Retina (tissue), 1 donor: Measurements from ENCODE around the gene CSGALNACT2.

Experiments
- DNase-seq: peaks from one replicate; pipeline ENCODE4 v3.0.0-alpha.2; 2016

CSGALNACT2 gene

DNA sequence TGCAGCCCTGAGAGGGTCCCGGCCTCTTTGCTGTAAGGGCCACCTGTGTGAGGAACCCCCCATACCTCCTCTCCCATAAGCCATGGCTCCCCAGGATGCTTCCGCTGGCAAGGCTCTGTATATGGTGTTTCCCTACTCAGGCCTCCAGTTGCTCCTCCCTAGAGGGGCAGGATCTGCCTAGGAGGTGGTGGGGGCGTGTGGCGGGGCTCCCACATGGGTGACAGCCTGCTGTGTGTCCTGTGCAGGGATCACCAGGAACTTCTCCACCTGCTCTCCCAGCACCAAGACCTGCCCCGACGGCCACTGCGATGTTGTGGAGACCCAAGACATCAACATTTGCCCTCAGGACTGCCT lies 25.7 kb upstream of the CSGALNACT2 start:
- no peak for DNase-seq

DNA sequence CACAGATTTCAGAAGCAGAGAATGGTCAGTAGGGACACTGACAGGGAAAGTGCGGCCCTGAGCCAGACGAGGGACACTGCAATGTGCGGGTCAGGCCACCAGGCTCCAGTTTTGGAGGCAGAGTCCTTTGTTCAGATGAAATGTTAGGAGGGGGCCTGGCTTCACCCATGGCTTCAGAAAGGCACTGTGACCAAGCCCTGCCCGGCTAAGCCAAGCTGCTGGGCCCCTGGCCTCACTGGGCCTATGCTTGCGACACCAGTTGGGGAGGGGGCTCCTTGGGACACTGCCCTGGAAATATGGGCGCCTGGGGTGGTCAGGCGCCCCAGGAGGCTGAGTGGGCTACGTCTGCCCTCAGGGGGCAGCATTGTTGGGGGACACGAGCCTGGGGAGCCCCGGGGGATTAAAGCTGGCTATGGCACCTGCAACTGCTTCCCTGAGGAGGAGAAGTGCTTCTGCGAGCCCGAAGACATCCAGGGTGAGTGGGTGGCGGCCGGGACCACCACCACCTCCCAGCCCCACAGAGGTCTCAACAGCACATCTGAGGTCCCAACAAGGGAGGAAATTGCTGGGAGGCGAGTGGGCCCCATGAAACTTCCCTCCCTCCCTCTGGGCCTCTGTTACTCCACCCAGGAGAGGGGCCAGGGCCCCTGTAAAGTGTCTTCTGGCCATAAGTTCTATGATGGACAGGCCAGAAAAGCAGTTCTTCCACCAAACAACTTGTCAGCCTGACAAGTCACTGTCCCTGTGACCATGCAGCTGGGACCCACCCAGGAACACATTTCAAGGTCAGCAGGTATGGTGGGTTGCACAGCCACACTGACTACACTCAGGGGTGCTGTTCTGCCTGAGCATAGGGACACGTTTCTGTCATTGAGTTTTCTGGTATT lies 24.8 kb upstream of the CSGALNACT2 start:
- DNase-seq, result no peak

DNA sequence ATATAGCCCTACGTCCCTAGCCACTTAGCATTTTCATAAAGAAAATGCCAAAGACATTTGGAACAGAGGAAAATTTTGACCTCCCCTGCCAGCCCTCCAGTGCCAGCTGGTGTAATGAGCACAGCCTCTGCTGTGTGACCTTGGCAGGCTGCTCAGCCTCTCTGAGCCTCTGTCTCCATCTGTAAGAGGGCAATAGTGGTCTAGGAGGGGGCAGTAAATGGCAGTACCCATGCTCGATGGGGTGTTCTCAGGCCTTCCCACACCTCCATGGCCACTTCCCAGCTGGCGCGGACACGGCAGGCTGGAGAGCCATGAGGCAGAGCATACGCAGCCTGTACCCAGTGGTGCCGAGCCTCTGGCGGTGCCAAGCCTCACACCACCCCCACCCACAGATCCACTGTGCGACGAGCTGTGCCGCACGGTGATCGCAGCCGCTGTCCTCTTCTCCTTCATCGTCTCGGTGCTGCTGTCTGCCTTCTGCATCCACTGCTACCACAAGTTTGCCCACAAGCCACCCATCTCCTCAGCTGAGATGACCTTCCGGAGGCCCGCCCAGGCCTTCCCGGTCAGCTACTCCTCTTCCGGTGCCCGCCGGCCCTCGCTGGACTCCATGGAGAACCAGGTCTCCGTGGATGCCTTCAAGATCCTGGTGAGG lies 24.0 kb upstream of the CSGALNACT2 start:
- DNase-seq, result no peak

DNA sequence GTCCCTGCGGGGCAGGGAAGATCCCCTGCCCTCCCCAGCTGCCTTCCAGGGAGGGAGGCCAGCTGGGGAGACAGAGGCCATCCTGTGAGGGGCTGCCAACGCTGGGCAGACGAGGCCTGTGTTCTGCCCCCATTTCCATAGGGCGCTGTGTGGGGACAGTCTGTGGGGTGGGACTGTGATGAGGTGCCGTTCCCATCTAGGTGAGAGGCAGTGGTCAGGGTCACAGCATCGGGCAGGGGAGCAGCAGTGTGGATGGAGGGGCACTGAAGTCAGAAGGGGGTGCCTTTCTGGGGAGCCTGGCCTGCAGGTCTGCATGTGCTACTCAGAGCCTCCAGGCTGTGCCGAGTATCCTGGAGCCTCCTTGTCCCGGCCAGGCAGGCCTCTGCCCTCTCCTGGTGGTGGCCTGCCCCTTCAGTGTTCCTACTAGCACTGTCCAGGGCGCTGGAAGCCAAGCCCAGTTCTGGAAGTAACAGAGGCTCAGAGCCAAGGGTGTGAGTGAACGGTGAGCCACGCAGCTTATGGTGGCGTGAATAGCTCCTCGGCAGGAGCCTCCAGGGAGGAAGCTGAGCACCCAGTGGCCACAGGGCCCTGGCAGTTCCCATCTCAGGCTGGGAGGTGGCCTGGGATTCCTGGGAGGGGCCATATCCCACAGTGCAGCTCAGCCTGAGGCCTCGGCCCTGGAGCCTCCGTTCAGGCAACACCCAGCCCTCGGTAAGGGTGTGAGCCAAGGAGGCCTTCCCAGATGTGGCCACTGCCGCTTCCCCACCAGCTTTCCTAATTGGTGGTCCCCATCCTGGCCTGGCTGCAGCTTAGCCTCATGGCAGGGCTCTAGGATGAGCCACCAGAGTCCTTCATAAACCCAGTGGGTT lies 23.3 kb upstream of the CSGALNACT2 start:
- DNase-seq, result no peak

GRCh38 chr10:43115881-43116595 lies 22.2 kb upstream of the CSGALNACT2 start:
- DNase-seq, result no peak

DNA sequence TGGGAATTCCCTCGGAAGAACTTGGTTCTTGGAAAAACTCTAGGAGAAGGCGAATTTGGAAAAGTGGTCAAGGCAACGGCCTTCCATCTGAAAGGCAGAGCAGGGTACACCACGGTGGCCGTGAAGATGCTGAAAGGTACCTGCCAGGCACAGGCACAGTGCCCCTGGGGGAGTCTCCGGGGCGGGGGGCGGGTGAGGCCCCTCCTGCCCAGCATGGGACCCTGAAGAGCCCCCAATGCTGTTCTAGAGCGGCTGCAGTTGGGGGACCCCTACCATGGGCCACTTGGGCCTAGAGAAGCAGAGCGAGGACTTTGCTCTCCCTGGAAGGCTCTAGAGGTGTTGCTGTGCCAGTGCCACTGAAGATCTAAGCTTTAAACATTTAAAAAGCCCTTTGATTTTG lies 21.6 kb upstream of the CSGALNACT2 start:
- no peak for DNase-seq

DNA sequence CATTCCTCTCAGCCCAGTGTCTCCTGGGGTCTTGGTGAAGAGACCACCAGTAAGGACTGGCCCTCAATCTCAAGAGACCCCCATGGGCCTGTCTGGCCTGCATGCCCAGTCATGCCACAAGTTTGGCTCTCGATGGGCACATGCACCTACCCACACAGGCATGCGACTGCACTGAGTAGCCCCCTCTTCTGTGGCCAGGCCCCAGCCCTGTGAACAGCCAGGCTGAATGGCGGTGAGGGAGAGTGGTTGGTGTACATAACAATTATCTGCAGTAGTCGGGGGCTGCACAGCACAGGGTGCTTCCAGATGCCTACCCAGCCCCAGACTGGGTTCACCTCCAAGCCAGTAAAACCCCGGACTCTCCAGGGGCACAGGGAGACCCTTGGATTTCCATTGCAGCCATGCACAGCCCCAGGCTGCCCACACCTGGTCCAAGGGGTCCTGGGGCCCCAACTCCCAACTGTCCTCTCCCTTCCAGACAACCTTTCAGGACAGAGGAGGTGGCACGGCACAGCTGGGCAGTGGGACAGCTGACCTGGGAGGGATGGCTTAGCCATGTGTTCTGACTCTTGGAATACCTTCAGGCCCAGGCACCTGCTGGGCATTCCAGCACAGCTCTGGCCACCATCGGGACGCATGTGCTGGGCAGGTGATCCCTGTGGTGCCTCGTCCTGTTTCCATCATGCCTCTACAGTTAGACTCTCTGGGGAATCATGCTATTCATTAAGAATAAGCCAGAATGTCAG lies 21.0 kb upstream of the CSGALNACT2 start:
- no peak for DNase-seq

- no peak for DNase-seq
Observed at GRCh38 chr10:43117777-43118583, 20.3 kb upstream of the CSGALNACT2 start.

- no peak for DNase-seq
Observed at GRCh38 chr10:43118631-43119415, 19.4 kb upstream of the CSGALNACT2 start.

GRCh38 chr10:43119416-43120115 lies 18.7 kb upstream of the CSGALNACT2 start:
- DNase-seq, result no peak

DNA sequence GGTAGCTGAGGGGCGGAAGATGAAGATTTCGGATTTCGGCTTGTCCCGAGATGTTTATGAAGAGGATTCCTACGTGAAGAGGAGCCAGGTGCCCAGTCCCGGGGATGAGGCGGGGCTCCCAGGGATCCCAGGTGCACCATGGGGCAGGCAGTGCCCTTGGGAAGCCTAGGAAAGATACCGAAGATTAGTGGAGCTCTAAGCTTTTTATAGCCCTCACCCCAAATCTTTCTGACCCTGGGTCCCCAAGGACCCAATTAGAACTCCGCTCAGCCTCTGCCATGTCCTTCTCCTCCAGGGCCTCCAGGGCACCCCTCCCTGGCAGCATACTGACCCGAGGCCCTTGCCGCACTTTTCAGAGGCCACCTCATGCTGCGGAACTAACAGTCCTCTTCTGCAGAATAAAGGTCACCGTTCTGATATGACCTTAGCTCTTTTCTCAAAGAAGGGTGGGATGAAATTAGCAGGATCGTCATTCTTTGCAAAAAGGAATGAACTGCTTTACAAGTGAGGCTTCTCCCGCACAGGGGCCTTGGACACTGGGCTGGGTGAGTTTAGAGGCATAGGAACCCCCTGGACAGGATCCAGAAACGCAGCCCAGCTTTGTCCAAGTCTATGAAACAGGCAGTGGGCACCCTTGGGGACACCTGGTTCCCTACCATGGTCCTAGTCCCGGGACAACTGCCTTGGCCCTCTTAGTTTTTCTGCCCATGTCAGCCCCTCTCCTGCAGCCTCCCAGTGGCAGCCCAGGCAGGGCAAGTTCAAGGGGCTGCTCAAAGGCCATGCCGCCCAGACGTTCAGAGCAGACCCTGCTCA lies 17.9 kb upstream of the CSGALNACT2 start:
- DNase-seq, result no peak

- DNase-seq, result no peak
Observed at GRCh38 chr10:43120929-43121314, 17.3 kb upstream of the CSGALNACT2 start.

DNA sequence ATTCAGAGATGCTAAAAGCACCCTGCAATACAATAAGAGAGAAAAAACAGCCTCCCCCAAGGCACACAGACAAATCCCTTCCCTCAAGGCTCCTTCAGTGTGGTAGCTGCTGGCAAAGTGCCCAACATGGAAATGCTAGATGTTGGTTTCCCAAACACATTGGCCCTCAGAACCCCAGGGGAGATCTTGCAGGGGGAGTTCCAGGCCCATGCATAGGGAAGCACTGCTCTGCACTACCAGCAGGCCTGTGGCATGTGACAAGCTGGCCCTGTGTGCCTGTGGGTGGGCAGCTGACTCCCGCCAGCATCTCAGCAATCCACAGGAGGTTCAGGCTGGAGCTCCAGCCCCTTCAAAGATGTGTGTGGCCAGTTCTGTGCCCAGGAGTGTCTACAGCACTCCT lies 16.8 kb upstream of the CSGALNACT2 start:
- no peak for DNase-seq

- no peak for DNase-seq
Observed at GRCh38 chr10:43122096-43122495, 16.1 kb upstream of the CSGALNACT2 start.

GRCh38 chr10:43122826-43123225 lies 15.4 kb upstream of the CSGALNACT2 start:
- no peak for DNase-seq

DNA sequence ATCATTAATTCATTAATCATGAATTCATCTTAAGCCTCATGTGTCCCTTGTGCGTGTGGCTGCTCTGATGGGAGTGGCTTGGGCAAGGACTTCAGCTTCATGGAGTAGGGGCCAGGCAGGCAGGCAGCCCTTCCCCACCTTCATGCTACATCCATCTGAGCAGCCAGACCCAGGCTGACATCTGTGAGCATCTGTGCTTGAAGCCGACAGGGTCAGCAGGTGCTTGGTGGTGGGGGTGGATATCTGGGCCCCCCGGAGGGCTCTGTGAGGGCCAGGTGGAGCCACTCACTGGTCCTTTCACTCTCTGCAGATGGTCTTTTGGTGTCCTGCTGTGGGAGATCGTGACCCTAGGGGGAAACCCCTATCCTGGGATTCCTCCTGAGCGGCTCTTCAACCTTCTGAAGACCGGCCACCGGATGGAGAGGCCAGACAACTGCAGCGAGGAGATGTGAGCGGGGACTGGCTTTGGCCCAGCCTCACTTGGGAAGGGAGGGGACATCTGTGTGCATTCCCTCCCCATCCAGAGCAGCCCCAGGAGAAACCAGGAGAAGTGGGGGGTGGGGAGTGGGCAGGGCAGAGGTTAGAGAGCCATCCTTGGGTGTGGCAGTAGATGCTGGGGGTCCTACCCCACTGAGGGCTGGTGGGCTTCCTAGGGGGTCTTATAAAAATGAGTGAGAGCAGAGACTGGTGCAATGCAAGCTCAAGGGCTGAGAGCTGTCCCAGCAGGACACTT lies 14.7 kb upstream of the CSGALNACT2 start:
- DNase-seq, result no peak

GRCh38 chr10:43124094-43124521 lies 14.1 kb upstream of the CSGALNACT2 start:
- DNase-seq, result no peak
